Muscle layer of duodenum (tissue), 2 donors: ENCODE measurements around the gene HMX2.
"Not testable (repeated sequence)": the region's sequence is repeated elsewhere in the genome, so short reads cannot be mapped to it uniquely, and the experiment has no call there.

Experiments
- H3K27ac ChIP-seq: one replicate; pipeline ENCODE4 v1.7.0; 2013; ENCODE audit warnings: mild to moderate bottlenecking, low read length
- H3K27me3 ChIP-seq: one replicate; pipeline ENCODE4 v1.7.0; 2013; ENCODE audit warnings: low read depth, mild to moderate bottlenecking, control low read depth, low read length
- H3K36me3 ChIP-seq, 2 donors: one replicate each; pipeline ENCODE4 v1.7.0; 2013; ENCODE audit warnings: low read length in 2 of 2, control low read depth in 1 of 2, mild to moderate bottlenecking in 1 of 2; ENCODE audit not compliant: insufficient read depth in 2 of 2, control insufficient read depth in 1 of 2
- H3K4me1 ChIP-seq, 2 donors: one replicate each; pipeline ENCODE4 v1.7.0; 2013; ENCODE audit warnings: low read length in 2 of 2, mild to moderate bottlenecking in 2 of 2, control low read depth in 1 of 2, moderate library complexity in 1 of 2; ENCODE audit not compliant: insufficient read depth in 2 of 2, control insufficient read depth in 1 of 2
- H3K4me3 ChIP-seq, 2 donors: one replicate each; pipeline ENCODE4 v1.7.0; 2013; ENCODE audit warnings: low read length in 2 of 2, low read depth in 1 of 2, mild to moderate bottlenecking in 1 of 2
- H3K9me3 ChIP-seq, 2 donors: one replicate each; pipeline ENCODE4 v1.7.0; 2013; ENCODE audit warnings: low read length in 2 of 2, control low read depth in 1 of 2, mild to moderate bottlenecking in 1 of 2; ENCODE audit not compliant: control insufficient read depth in 1 of 2
- donor health status: healthy.

The HMX2 gene

DNA sequence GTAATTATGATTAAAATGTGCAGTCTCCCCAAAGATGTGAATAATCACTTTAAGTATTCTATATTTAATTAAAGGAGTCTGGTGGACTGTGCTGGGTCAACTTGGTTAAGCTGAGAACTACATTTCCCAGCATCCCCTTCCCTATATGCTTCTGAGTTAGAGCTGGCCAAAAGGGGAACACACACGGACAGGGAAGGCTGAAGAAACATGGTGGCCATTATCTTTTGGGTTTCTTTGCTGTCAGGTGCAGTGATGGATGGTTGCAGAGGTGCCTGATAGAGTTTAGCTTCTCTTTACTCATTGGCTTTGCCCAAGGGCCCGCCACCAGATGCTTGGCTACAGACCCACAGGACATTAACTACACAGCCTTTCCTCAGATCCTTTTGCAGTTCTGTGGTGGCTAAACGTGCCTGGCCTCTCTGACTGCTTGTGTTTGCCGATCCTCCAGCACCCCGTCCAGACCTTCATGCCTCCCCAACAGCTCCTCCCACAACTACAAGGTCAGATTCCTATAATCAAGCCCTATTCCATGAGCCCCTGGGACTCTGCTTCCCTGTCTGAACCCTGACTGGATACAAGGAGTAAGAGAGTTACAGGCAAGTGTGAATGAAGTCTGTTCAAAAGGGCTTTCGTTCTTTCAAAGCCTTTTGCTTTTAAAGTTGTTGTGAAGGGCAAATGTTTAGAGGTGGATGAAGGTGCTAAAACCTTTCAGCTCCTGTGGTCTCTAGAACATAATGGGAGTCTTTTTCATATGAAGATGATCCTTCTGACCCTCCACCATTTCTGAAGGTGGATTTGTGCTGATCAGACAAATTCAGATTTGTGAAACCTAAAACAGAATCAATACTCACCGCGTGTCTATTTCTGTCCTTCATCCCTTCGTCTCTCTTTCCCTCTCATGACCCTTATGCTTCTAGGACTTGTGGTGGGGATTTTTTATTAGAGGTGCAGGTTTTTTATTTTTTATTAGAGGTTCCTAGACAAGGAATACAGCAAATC is 27.8 kb downstream of the HMX2 start:
- Histone ChIP-seq H3K4me3 (no peak overlapping the region), H3K27me3 (no peaks in the 10 kb centered on the region), H3K36me3 (peaks cover 0 to 21% of the 10 kb centered on the region in 2 donors), H3K9me3 (no peaks in the 10 kb centered on the region), H3K27ac (no peak overlapping the region), H3K4me1 (no peaks in the 10 kb centered on the region)

DNA sequence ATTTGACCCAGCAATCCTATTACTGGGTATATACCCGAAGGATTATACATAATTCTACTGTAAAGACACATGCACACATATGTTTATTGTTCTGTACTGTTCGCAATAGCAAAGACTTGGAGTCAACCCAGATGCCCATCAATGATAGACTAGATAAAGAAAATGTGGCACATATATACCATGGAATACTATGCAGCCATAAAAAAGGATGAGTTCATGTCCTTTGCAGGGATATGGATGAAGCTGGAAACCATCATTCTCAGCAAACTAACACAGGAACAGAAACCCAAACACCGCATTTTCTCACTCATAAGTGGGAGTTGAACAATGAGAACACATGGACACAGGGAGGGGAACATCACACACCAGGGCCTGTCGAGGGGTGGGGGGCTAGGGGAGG is 30.5 kb downstream of the HMX2 start:
- H3K4me1 ChIP-seq, H3K27ac ChIP-seq, H3K4me3 ChIP-seq, H3K9me3 ChIP-seq, H3K27me3 ChIP-seq: not testable (repeated sequence)
- H3K36me3 ChIP-seq, result peaks cover 0 to 18% of the 10 kb centered on the region in 2 donors

DNA sequence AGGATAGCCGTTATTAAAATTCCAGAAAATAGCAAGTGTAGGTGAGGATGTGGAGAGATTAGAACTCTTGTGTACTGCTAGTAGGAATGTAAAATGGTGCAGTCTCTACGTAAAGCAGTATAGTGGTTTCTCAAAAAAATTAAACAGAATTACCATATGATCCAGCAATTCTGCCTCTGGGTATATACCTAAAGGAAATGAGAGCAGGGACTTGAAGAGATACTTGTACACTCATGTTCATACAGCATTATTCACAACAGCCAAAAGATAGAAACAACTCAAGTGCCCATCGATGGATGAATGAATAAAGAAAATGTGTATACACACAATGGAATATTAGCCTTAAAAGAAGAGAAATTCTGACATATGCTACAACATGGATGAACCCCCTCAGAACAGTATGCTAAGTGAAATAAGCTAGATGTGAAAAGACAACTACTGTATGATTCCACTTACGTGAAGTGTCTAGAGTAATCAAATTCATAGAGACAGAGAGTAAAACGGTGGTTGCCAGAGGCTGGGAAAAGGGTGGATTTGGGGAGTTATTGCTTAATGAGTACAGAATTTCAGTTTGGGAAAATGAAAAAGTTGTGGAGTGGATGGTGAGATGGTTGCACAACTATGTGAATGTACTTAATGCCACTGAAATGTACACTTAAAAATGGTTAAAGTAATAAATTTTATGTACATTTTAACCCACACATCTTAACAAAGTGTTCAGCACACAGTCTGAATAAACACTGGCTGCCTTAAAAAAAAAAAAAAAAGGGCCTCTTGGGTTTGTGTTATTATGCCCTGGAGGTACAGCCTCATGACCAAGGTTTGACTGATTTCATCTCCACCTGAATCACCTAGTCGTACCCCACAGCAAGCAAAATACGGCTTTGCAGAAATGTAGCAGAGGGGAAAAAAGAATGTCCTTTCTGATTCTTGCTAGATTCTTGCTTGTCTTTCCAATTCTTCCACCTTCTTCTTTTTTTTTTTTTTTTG is 32.5 kb downstream of the HMX2 start:
- H3K36me3 ChIP-seq, result peaks cover 0 to 18% of the 10 kb centered on the region in 2 donors
- H3K4me3 ChIP-seq, result no peak overlapping the region
- H3K27me3 ChIP-seq, result no peaks in the 10 kb centered on the region

DNA sequence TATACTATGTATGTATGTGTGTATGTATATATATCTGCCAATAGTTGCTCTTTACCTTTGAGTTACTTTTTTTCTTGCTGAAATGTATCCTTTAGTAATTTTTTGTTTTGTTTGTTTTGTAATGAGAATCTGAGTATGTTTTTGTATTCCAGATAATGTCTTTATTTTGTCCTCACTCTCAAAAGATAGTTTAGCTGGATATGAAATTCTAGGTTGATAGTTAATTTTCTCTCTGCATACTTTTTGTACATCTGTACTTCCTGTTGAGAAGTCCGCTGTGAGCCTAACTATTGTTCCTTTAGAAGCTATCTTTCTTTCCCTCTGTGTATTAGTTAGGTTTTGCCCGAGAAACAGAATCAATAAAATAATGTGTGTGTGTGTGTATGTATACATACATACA is 35.8 kb downstream of the HMX2 start:
- Histone ChIP-seq H3K36me3 (peaks cover 0 to 10% of the 10 kb centered on the region in 2 donors), H3K9me3 (no peaks in the 10 kb centered on the region), H3K4me1 (no peaks in the 10 kb centered on the region), H3K4me3 (no peak overlapping the region), H3K27me3 (no peaks in the 10 kb centered on the region), H3K27ac (no peak overlapping the region)

More for the DNA sequence above, 32.5 kb downstream of the HMX2 start:
- Histone ChIP-seq H3K9me3 (no peaks in the 10 kb centered on the region), H3K4me1 (no peaks in the 10 kb centered on the region), H3K27ac (no peak overlapping the region)

DNA sequence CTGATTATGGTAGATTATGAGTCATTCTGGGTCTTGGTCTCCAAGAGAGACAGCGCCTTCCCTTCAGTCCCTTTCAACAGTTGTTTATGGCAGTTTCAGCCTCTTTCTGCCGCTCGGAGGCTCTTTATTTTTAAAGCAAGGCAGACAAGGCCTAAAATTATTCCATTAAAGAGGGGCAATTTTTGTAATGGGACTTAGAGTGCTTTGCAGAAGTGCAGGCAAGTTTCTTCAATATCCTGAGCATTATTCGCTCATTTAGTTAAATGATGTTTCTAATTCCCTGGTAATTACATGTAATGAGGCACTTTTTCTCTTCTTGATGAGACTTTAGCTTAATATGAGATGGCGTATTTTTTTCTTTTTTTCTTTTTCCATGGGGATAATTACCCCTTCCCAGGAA is 39.8 kb downstream of the HMX2 start:
- Histone ChIP-seq H3K27ac (no peak overlapping the region), H3K9me3 (no peaks in the 10 kb centered on the region), H3K4me1 (no peaks in the 10 kb centered on the region), H3K27me3 (no peaks in the 10 kb centered on the region), H3K4me3 (no peak overlapping the region), H3K36me3 (peaks cover 6 to 16% of the 10 kb centered on the region in 2 donors)

- H3K9me3 ChIP-seq, result no peaks in the 10 kb centered on the region
- H3K27ac ChIP-seq, result no peak overlapping the region
- H3K27me3 ChIP-seq, result no peaks in the 10 kb centered on the region
- H3K4me3 ChIP-seq, result no peak overlapping the region
- H3K4me1 ChIP-seq, result no peaks in the 10 kb centered on the region
- H3K36me3 ChIP-seq, result peaks cover 6 to 7% of the 10 kb centered on the region in 2 donors
Observed at GRCh38 chr10:123191886-123192285, 44.0 kb downstream of the HMX2 start.

GRCh38 chr10:123194056-123194455 is 46.1 kb downstream of the HMX2 start:
- H3K4me3 ChIP-seq, result no peak overlapping the region
- H3K36me3 ChIP-seq, result peaks cover 6% of the 10 kb centered on the region in 2 donors
- no peaks in the 10 kb centered on the region for H3K27me3 ChIP-seq
- no peak overlapping the region for H3K27ac ChIP-seq
- no peaks in the 10 kb centered on the region for H3K9me3 ChIP-seq
- no peaks in the 10 kb centered on the region for H3K4me1 ChIP-seq
